ENCODE measurements around the gene FKBP9. TPM values are rescaled to one million over a fixed set of nuclear protein-coding genes. Genes with fewer than 3 reads are reported as not detected.
A peak's percentile ranks its signal among the peaks of the same experiment; 100 is the strongest.

Gene FKBP9
- total RNA-seq, 1 experiment from 2014 or later, result 160 TPM

GRCh38 chr7:33035776-33036175 is 78.5 kb downstream of the FKBP9 start:
- H3K4me1 Mint-ChIP-seq (ENCODE audit: low read depth, unreplicated experiment), result peaks cover 39% of the 10 kb centered on the region
- CTCF ChIA-PET, result no interaction called here
- TF ChIP-seq CTCF (IDR thresholded peaks at IDR 0.05; ENCODE audit: unreplicated experiment), result no peak
- H3K36me3 Mint-ChIP-seq (ENCODE audit: insufficient read depth, unreplicated experiment), result peaks cover 33% of the 10 kb centered on the region
- intact Hi-C loops (cut with micrococcal nuclease; ENCODE audit: unreplicated experiment), result loop anchor here (1.0 kb wide), 1 partner anchor 8 kb away; no protein-coding TSS in a partner anchor
- H3K9me3 Mint-ChIP-seq (ENCODE audit: low read depth, unreplicated experiment), result no peaks in the 10 kb centered on the region
- H3K27ac Mint-ChIP-seq (ENCODE audit: unreplicated experiment), result peak overlapping the region; percentile 46
- BruUV-seq (replicated peaks), result no TSS peak
- no peak overlapping the region for H3K4me3 Mint-ChIP-seq (ENCODE audit: low read depth, unreplicated experiment)
- H3K27me3 Mint-ChIP-seq (ENCODE audit: unreplicated experiment), result no peaks in the 10 kb centered on the region
- no peak for DNase-seq

GRCh38 chr7:33038639-33039038 is 81.4 kb downstream of the FKBP9 start:
- no peak for DNase-seq
- intact Hi-C loops (cut with micrococcal nuclease; ENCODE audit: unreplicated experiment), result loop anchor here (2.0 kb wide), 1 partner anchor 22 kb away; no protein-coding TSS in a partner anchor
- peak overlapping the region; percentile 78 for H3K27ac Mint-ChIP-seq (ENCODE audit: unreplicated experiment)
- no peak for TF ChIP-seq CTCF (IDR thresholded peaks at IDR 0.05; ENCODE audit: unreplicated experiment)
- peak overlapping the region; percentile 67 for H3K4me3 Mint-ChIP-seq (ENCODE audit: low read depth, unreplicated experiment)
- no TSS peak for BruUV-seq (replicated peaks)
- peaks cover 38% of the 10 kb centered on the region for H3K36me3 Mint-ChIP-seq (ENCODE audit: insufficient read depth, unreplicated experiment)
- H3K4me1 Mint-ChIP-seq (ENCODE audit: low read depth, unreplicated experiment), result peaks cover 49% of the 10 kb centered on the region
- CTCF ChIA-PET, result no interaction called here
- H3K27me3 Mint-ChIP-seq (ENCODE audit: unreplicated experiment), result no peaks in the 10 kb centered on the region
- H3K9me3 Mint-ChIP-seq (ENCODE audit: low read depth, unreplicated experiment), result no peaks in the 10 kb centered on the region

- Mint-ChIP-seq H3K36me3 (ENCODE audit: insufficient read depth, unreplicated experiment) (peaks cover 34% of the 10 kb centered on the region), H3K4me1 (ENCODE audit: low read depth, unreplicated experiment) (peaks cover 50% of the 10 kb centered on the region), H3K9me3 (ENCODE audit: low read depth, unreplicated experiment) (no peaks in the 10 kb centered on the region), H3K4me3 (ENCODE audit: low read depth, unreplicated experiment) (peak overlapping the region; percentile 67), H3K27ac (ENCODE audit: unreplicated experiment) (peak overlapping the region; percentile 79), H3K27me3 (ENCODE audit: unreplicated experiment) (no peaks in the 10 kb centered on the region)
- no TSS peak for BruUV-seq (replicated peaks)
- no peak for DNase-seq
- no peak for TF ChIP-seq CTCF (IDR thresholded peaks at IDR 0.05; ENCODE audit: unreplicated experiment)
- CTCF ChIA-PET, result interaction anchor here (0.5 to 2.1 kb wide), 7 partner anchors 12 to 181 kb away, joined by 3 to 9 read pairs (median 5); partner anchors contain the start of genes KBTBD2 and NT5C3A
- intact Hi-C loops (cut with micrococcal nuclease; ENCODE audit: unreplicated experiment), result loop anchor here (2.0 kb wide), 1 partner anchor 21 kb away; no protein-coding TSS in a partner anchor
These were observed 82.1 kb downstream of the FKBP9 start for GRCh38 chr7:33039257-33039902.

- Mint-ChIP-seq H3K4me1 (ENCODE audit: low read depth, unreplicated experiment) (peaks cover 50% of the 10 kb centered on the region), H3K27ac (ENCODE audit: unreplicated experiment) (peak overlapping the region; percentile 79), H3K36me3 (ENCODE audit: insufficient read depth, unreplicated experiment) (peaks cover 34% of the 10 kb centered on the region), H3K9me3 (ENCODE audit: low read depth, unreplicated experiment) (no peaks in the 10 kb centered on the region), H3K27me3 (ENCODE audit: unreplicated experiment) (no peaks in the 10 kb centered on the region), H3K4me3 (ENCODE audit: low read depth, unreplicated experiment) (peak overlapping the region; percentile 67)
- no peak for TF ChIP-seq CTCF (IDR thresholded peaks at IDR 0.05; ENCODE audit: unreplicated experiment)
- BruUV-seq (replicated peaks), result no TSS peak
- intact Hi-C loops (cut with micrococcal nuclease; ENCODE audit: unreplicated experiment), result loop anchor here (2.0 to 10.0 kb wide), 5 partner anchors 21 to 545 kb away; partner anchors contain the start of genes AVL9, LSM5 and RP9
- CTCF ChIA-PET, result interaction anchor here (0.5 to 2.1 kb wide), 8 partner anchors 12 to 148 kb away, joined by 3 to 9 read pairs (median 4); partner anchors contain the start of genes KBTBD2 and NT5C3A
- DNase-seq, result no peak
These were observed 82.7 kb downstream of the FKBP9 start for GRCh38 chr7:33039903-33040292.

Measured in Calu3 (cell line).